Mucosa of descending colon (tissue), 3 donors: Measurements from ENCODE around the gene UVRAG. TPM values are rescaled to one million over a fixed set of nuclear protein-coding genes. Genes with fewer than 3 reads are reported as not detected.

Experiments used
- ATAC-seq: fragments of 200-7000 bp; cut with Tn5 transposase; one replicate; pipeline ENCODE4 v1.9.1; 2020; ENCODE audit warnings: mild to moderate bottlenecking, moderate library complexity
- DNase-seq, 3 donors: peaks; one replicate each; pipeline ENCODE4 v3.0.0-alpha.2; 2020
- H3K36me3 ChIP-seq: fragments of 200-600 bp; one replicate; pipeline ENCODE4 v1.8.0; 2021; ENCODE audit warnings: low read depth, mild to moderate bottlenecking
- H3K4me1 ChIP-seq: fragments of 200-600 bp; one replicate; pipeline ENCODE4 v1.8.0; 2021; ENCODE audit warnings: low read depth, mild to moderate bottlenecking
- H3K4me3 ChIP-seq: fragments of 200-600 bp; one replicate; pipeline ENCODE4 v1.8.0; 2021; ENCODE audit warnings: mild to moderate bottlenecking
- H3K9me3 ChIP-seq: fragments of 200-600 bp; one replicate; pipeline ENCODE4 v1.8.0; 2021; ENCODE audit warnings: mild to moderate bottlenecking
- intact Hi-C, 2 donors: fragments of 100-400 bp; cut with DNase I in 1 of 2; cut with micrococcal nuclease in 1 of 2; formaldehyde crosslinking; loops; one replicate each; pipeline versions ENCODE4 v1.11.0 to v1.11.1; 2022; cut with DNase I, micrococcal nuclease
- total RNA-seq, 3 donors: library from RNA; stranded (reverse); fragmentation: NEBNext Ultra II Directional in 2 of 3; extraction: Animal tissue kit (Norgen Biotek cat#: 25700) in 2 of 3; gene quantifications; one replicate each; pipeline versions ENCODE4 v1.2.1 to v1.2.4, GENCODE V29; 2021 to 2023
- TF ChIP-seq, protein P1 (sequence below): fragments of 200-600 bp; IDR thresholded peaks from one replicate; pipeline ENCODE4 v1.8.0; 2022; ENCODE audit warnings: antibody characterized with exemption, mild to moderate bottlenecking
- donor health status: DM: no; HTN: no; CAD: no; lungs with moderate emphysema.
- donor health status: DM: no; HTN: no; CAD: no.
- donor health status: DM: no; HTN: yes; CAD: no.

Gene UVRAG
- total RNA-seq, 3 donors from 2014 or later = 14.9 to 37.1 (median 16.9) TPM

DNA sequence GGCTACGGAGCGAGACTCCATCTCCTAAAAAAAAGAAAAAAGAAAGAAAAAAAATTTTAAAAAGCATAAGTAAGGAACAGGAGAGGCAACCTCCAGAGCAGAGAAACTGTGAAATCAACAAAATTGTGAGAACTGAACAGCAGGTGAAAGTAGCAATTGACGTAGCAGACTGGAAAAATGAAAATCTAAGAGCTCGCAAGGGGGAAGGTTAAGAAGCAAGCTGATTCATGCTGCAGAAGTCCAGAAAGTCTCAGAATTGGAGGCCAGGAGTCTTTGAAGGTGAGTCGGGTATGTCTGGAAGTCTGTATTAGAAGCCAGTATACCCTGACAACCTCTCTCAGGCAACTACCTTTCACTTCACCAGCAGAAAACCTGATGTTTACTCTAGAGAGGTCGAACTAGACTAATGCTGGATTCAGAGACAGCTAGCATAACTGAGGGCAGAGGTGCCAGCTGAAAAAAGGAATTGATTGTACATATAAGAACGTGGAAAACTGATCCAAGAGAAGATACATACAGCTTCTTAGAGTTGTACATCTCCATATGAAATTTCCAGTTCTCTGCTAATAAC, 229.8 kb downstream of the UVRAG start:
- intact Hi-C loops = no loop called here

DNA sequence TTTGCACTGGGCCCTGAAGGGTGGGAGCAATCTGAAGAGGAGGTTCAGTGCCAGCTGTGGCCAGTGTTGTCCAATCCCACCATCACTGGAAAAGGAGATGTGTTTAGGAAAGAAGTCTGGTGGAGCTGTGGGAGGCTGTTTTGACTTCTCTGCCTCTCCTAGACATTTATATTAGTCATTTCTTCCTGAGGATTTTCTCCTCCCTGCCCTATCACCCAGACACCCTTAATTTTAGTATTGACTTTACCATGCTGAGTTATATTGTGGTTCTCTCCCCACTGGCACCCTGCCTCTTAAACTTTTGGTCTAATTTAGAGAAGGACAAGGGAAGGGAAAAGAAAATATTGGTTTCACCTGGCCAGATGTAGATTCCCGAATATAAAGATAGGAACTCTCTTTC, 232.2 kb downstream of the UVRAG start:
- DNase-seq = no peak
- TF ChIP-seq, protein P1, sequence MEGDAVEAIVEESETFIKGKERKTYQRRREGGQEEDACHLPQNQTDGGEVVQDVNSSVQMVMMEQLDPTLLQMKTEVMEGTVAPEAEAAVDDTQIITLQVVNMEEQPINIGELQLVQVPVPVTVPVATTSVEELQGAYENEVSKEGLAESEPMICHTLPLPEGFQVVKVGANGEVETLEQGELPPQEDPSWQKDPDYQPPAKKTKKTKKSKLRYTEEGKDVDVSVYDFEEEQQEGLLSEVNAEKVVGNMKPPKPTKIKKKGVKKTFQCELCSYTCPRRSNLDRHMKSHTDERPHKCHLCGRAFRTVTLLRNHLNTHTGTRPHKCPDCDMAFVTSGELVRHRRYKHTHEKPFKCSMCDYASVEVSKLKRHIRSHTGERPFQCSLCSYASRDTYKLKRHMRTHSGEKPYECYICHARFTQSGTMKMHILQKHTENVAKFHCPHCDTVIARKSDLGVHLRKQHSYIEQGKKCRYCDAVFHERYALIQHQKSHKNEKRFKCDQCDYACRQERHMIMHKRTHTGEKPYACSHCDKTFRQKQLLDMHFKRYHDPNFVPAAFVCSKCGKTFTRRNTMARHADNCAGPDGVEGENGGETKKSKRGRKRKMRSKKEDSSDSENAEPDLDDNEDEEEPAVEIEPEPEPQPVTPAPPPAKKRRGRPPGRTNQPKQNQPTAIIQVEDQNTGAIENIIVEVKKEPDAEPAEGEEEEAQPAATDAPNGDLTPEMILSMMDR = no peak
- Histone ChIP-seq H3K9me3 (peaks cover 9% of the 10 kb centered on the region), H3K36me3 (no peaks in the 10 kb centered on the region), H3K4me1 (no peaks in the 10 kb centered on the region), H3K4me3 (no peak overlapping the region)
- ATAC-seq = no peak
- intact Hi-C loops = no loop called here

More for the DNA sequence above, 229.8 kb downstream of the UVRAG start:
- DNase-seq (no peak), ATAC-seq (no peak)
- Histone ChIP-seq H3K9me3 (peaks cover 9% of the 10 kb centered on the region), H3K4me3 (no peak overlapping the region), H3K36me3 (no peaks in the 10 kb centered on the region), H3K4me1 (no peaks in the 10 kb centered on the region)
- TF ChIP-seq, protein P1 = no peak

DNA sequence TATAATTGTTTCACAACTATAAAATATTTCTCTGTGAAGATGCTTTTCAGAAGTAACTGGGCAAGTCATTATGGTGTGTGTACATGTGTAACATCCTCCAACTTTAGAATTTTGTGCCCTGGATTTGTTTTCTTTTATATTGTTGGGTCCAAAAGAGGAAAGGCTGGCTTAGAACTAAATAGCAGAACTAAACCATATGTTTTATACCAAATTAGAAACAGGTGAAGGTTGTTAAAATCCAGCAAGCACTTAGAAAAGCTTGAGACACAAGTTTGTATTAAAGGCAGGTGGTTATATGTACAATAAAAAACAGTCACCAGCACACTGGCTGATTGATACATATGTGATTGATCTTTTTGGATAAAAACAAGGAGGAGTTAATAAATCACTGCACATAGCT, 232.8 kb downstream of the UVRAG start:
- no peak for DNase-seq

DNA sequence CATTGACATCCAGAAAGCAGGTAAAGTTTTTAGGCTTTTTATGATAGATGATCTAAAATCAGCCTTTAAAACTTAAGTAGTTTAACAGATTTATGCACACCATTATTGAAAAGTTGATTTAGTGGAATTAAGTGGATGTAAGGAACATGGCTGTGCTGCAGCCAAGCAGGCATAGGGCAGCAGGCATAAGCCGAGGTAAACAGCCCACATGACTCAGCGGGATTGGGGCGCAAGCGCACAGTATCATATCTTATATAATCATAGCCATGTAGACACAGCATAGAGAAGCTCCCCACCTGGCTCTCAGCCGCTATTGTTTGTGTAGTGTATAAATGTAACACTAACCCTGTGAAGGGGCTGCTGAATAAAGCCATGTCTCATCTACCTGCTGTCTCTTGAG, 233.8 kb downstream of the UVRAG start:
- intact Hi-C loops = no loop called here
- H3K4me3 ChIP-seq = no peak overlapping the region
- no peaks in the 10 kb centered on the region for H3K4me1 ChIP-seq
- peaks cover 9% of the 10 kb centered on the region for H3K9me3 ChIP-seq
- DNase-seq (peak in 1 of 3 donors; percentile 16), ATAC-seq (no peak)
- H3K36me3 ChIP-seq = no peaks in the 10 kb centered on the region
- TF ChIP-seq, protein P1 = no peak

More for the DNA sequence above, 232.8 kb downstream of the UVRAG start:
- no peaks in the 10 kb centered on the region for H3K4me1 ChIP-seq
- intact Hi-C loops = no loop called here
- TF ChIP-seq, protein P1 = no peak
- H3K4me3 ChIP-seq = no peak overlapping the region
- peaks cover 9% of the 10 kb centered on the region for H3K9me3 ChIP-seq
- no peaks in the 10 kb centered on the region for H3K36me3 ChIP-seq
- ATAC-seq = no peak

DNA sequence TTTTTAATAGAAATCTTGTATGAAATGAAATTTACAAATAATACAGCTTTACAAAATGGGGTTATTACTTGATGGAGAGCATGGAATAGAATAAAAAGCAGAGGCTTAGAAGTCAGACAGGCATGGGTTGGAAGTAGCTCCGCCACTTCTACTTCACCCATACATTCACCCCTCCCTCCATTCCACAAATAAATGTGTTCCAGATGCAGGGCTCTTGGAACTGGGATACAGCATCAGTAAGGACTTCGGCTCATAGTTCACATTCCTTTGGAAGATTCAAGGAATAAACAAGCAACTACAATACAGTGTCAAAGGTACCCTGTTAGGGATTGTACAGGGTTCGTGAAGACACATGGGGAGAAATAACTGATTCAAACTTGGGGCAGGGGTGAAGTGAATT, 234.5 kb downstream of the UVRAG start:
- DNase-seq (no peak), ATAC-seq (no peak)
- TF ChIP-seq, protein P1 = no peak
- no peak overlapping the region for H3K4me3 ChIP-seq
- peaks cover 9% of the 10 kb centered on the region for H3K9me3 ChIP-seq
- intact Hi-C loops = no loop called here
- no peaks in the 10 kb centered on the region for H3K36me3 ChIP-seq
- H3K4me1 ChIP-seq = no peaks in the 10 kb centered on the region

DNA sequence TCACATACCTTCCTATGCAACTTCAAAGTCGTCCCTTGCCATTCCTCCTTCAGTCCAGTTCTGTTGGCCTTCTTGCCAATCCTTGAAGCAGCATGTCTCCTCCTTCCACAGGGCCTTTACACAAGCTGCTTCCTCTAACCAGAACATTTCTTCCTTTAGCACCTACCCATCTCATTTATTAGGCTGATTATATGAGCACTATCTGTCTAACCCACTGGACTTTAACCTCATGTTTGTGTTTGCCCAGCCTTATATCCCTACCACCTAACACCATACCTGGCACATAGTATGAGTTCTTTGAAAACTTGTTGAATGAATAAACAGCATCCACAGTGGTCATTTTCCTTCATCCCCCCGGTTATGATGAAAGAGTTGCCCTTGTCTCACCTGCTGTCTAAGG, 236.9 kb downstream of the UVRAG start:
- TF ChIP-seq, protein P1 = no peak
- Histone ChIP-seq H3K4me1 (no peaks in the 10 kb centered on the region), H3K9me3 (peaks cover 9% of the 10 kb centered on the region), H3K36me3 (no peaks in the 10 kb centered on the region), H3K4me3 (no peak overlapping the region)
- intact Hi-C loops = no loop called here
- ATAC-seq = peak; percentile 70
- DNase-seq = no peak
